Fibroblast of gingiva (primary cell): Measurements from ENCODE around the gene SYT9.
"Not testable (repeated sequence)": the region's sequence is repeated elsewhere in the genome, so short reads cannot be mapped to it uniquely, and the experiment has no call there.

Experiments
- DNase-seq: peaks from one replicate; pipeline ENCODE4 v3.0.0-alpha.2; 2011; ENCODE audit warnings: low read depth

Gene SYT9

GRCh38 chr11:7275133-7275532, 23.4 kb downstream of the SYT9 start:
- DNase-seq: no peak

GRCh38 chr11:7278314-7278917, 26.7 kb downstream of the SYT9 start:
- peak; percentile 22 for DNase-seq

GRCh38 chr11:7279676-7280075, 28.0 kb downstream of the SYT9 start:
- no peak for DNase-seq

- no peak for DNase-seq
Measured at GRCh38 chr11:7281079-7281478, 29.4 kb downstream of the SYT9 start.

- no peak for DNase-seq
Measured at GRCh38 chr11:7281809-7282208, 30.1 kb downstream of the SYT9 start.

- no peak for DNase-seq
Measured at GRCh38 chr11:7286178-7286577, 34.5 kb downstream of the SYT9 start.

GRCh38 chr11:7291100-7291829, 39.6 kb downstream of the SYT9 start:
- DNase-seq: no peak

GRCh38 chr11:7292922-7293321, 41.2 kb downstream of the SYT9 start:
- no peak for DNase-seq

GRCh38 chr11:7299393-7299792, 47.7 kb downstream of the SYT9 start:
- no peak for DNase-seq

- DNase-seq: no peak
Measured at GRCh38 chr11:7300281-7300680, 48.6 kb downstream of the SYT9 start.

- DNase-seq: no peak
Measured at GRCh38 chr11:7303146-7303545, 51.4 kb downstream of the SYT9 start.

- no peak for DNase-seq
Measured at GRCh38 chr11:7306900-7307299, 55.2 kb downstream of the SYT9 start.

GRCh38 chr11:7307836-7308235, 56.1 kb downstream of the SYT9 start:
- no peak for DNase-seq

GRCh38 chr11:7311903-7312302, 60.2 kb downstream of the SYT9 start:
- DNase-seq: no peak

- DNase-seq: no peak
Measured at GRCh38 chr11:7314811-7315604, 63.3 kb downstream of the SYT9 start.

- DNase-seq: no peak
Measured at GRCh38 chr11:7319501-7319900, 67.8 kb downstream of the SYT9 start.

- no peak for DNase-seq
Measured at GRCh38 chr11:7320306-7320705, 68.6 kb downstream of the SYT9 start.

- DNase-seq: no peak
Measured at GRCh38 chr11:7321473-7322450, 70.1 kb downstream of the SYT9 start.

- no peak for DNase-seq
Measured at GRCh38 chr11:7332451-7332850, 80.7 kb downstream of the SYT9 start.

- DNase-seq: no peak
Measured at GRCh38 chr11:7332962-7333361, 81.3 kb downstream of the SYT9 start.

- DNase-seq: not testable (repeated sequence)
Measured at GRCh38 chr11:7335442-7335841, 83.7 kb downstream of the SYT9 start.

- no peak for DNase-seq
Measured at GRCh38 chr11:7341551-7341950, 89.8 kb downstream of the SYT9 start.
